Lower lobe of right lung (tissue), 2 donors: Measurements from ENCODE around the gene ADCK2. TPM values are rescaled to one million over a fixed set of nuclear protein-coding genes. Genes with fewer than 3 reads are reported as not detected.
"Not testable (repeated sequence)": the region's sequence is repeated elsewhere in the genome, so short reads cannot be mapped to it uniquely, and the experiment has no call there.

Experiments
- ATAC-seq, 2 donors: fragments of 200-7000 bp; cut with Tn5 transposase; one replicate each; pipeline ENCODE4 v1.9.1; 2020 to 2022; ENCODE audit warnings: mild to moderate bottlenecking in 2 of 2, moderate library complexity in 2 of 2
- DNase-seq: peaks from one replicate; pipeline ENCODE4 v3.0.0-alpha.2; 2020
- H3K27ac ChIP-seq: fragments of 200-600 bp; one replicate; pipeline ENCODE4 v1.8.0; 2022
- H3K27me3 ChIP-seq: fragments of 200-600 bp; one replicate; pipeline ENCODE4 v1.8.0; 2022; ENCODE audit warnings: low read depth
- H3K36me3 ChIP-seq: fragments of 200-600 bp; one replicate; pipeline ENCODE4 v1.8.0; 2022; ENCODE audit warnings: mild to moderate bottlenecking
- H3K4me1 ChIP-seq: fragments of 200-600 bp; one replicate; pipeline ENCODE4 v1.8.0; 2022
- H3K4me3 ChIP-seq: fragments of 200-600 bp; one replicate; pipeline ENCODE4 v1.8.0; 2022; ENCODE audit warnings: mild to moderate bottlenecking
- H3K9me3 ChIP-seq: fragments of 200-600 bp; one replicate; pipeline ENCODE4 v1.8.0; 2022
- CTCF ChIP-seq: fragments of 200-600 bp; IDR thresholded peaks from one replicate; pipeline ENCODE4 v1.8.0; 2022; ENCODE audit warnings: antibody characterized with exemption, mild to moderate bottlenecking
- intact Hi-C: fragments of 100-400 bp; cut with DNase I; formaldehyde crosslinking; loops from one replicate; pipeline ENCODE4 v1.11.0; 2022
- total RNA-seq: library from RNA; stranded (reverse); fragmentation: NEBNext Ultra II Directional; extraction: Animal tissue kit (Norgen Biotek cat#: 25700); gene quantifications from one replicate; pipeline ENCODE4 v1.2.1, GENCODE V29; 2021
- donor health status: DM: no; HTN: yes; CAD: no; lungs with severe emphysema.

The ADCK2 gene
- total RNA-seq, 1 donor from 2014 or later = 18.9 TPM

GRCh38 chr7:140656548-140657515 lies 15.9 kb upstream of the ADCK2 start:
- no peak for TF ChIP-seq CTCF
- H3K4me3 ChIP-seq = peak overlapping the region; percentile 36
- DNase-seq = peak; percentile 71
- H3K27me3 ChIP-seq = no peaks in the 10 kb centered on the region
- intact Hi-C loops = no loop called here
- H3K36me3 ChIP-seq = no peaks in the 10 kb centered on the region
- peak overlapping the region; percentile 65 for H3K27ac ChIP-seq
- H3K4me1 ChIP-seq = peaks cover 21% of the 10 kb centered on the region
- peak; percentile 89 to 94 for ATAC-seq
- H3K9me3 ChIP-seq = no peaks in the 10 kb centered on the region

- no peaks in the 10 kb centered on the region for H3K36me3 ChIP-seq
- no peak overlapping the region for H3K4me3 ChIP-seq
- H3K27me3 ChIP-seq = no peaks in the 10 kb centered on the region
- ATAC-seq = no peak
- no peak overlapping the region for H3K27ac ChIP-seq
- no peak for DNase-seq
- intact Hi-C loops = no loop called here
- peaks cover 21% of the 10 kb centered on the region for H3K4me1 ChIP-seq
- no peak for TF ChIP-seq CTCF
- H3K9me3 ChIP-seq = no peaks in the 10 kb centered on the region
Measured at GRCh38 chr7:140657891-140658290, 14.9 kb upstream of the ADCK2 start.

DNA sequence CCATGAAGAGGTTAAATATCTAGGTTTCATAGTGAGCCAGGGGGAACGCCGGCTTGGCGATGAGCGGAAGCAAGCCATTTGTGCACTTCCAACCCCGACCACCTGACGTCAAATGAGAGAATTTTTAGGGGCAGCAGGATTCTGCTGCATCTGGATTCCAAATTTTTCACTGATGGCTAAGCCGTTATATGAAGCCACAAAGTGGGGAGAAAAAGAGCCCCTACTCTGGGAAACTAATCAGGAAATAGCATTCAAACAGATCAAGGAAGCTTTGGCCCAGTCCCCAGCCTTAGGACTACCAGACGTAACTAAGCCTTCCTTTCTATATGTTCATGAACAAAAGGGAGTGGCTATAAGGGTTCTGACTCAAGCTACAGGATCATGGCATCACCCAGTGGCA lies 12.9 kb upstream of the ADCK2 start:
- no peak for ATAC-seq
- no peak overlapping the region for H3K27ac ChIP-seq
- H3K36me3 ChIP-seq = no peaks in the 10 kb centered on the region
- DNase-seq = no peak
- peaks cover 21% of the 10 kb centered on the region for H3K4me1 ChIP-seq
- H3K27me3 ChIP-seq = no peaks in the 10 kb centered on the region
- H3K9me3 ChIP-seq = no peaks in the 10 kb centered on the region
- no peak for TF ChIP-seq CTCF
- no peak overlapping the region for H3K4me3 ChIP-seq
- intact Hi-C loops = no loop called here

GRCh38 chr7:140661124-140661523 lies 11.6 kb upstream of the ADCK2 start:
- H3K36me3 ChIP-seq = no peaks in the 10 kb centered on the region
- no peak overlapping the region for H3K4me3 ChIP-seq
- no peak overlapping the region for H3K27ac ChIP-seq
- peaks cover 16% of the 10 kb centered on the region for H3K4me1 ChIP-seq
- DNase-seq (no peak), ATAC-seq (no peak)
- no peak for TF ChIP-seq CTCF
- intact Hi-C loops = no loop called here
- H3K9me3 ChIP-seq = no peaks in the 10 kb centered on the region
- no peaks in the 10 kb centered on the region for H3K27me3 ChIP-seq

DNA sequence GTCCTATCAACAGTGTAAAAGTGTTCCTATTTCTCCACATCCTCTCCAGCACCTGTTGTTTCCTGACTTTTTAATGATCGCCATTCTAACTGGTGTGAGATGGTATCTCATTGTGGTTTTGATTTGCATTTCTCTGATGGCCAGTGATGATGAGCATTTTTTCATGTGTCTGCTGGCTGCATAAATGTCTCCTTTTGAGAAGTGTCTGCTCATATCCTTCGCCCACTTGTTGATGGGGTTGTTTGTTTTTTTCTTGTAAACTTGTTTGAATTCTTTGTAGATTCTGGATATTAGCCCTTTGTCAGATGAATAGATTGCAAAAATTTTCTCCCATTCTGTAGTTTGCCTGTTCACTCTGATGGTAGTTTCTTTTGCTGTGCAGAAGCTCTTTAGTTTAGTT lies 9.8 kb upstream of the ADCK2 start:
- H3K36me3 ChIP-seq, H3K4me1 ChIP-seq, DNase-seq, ATAC-seq, H3K27me3 ChIP-seq, H3K4me3 ChIP-seq, H3K27ac ChIP-seq, intact Hi-C loops, H3K9me3 ChIP-seq: not testable (repeated sequence)

- no peak for ATAC-seq
- Histone ChIP-seq H3K36me3 (no peaks in the 10 kb centered on the region), H3K9me3 (no peaks in the 10 kb centered on the region), H3K27ac (no peak overlapping the region), H3K4me3 (no peak overlapping the region), H3K27me3 (no peaks in the 10 kb centered on the region), H3K4me1 (peaks cover 5% of the 10 kb centered on the region)
- no peak for DNase-seq
- intact Hi-C loops = no loop called here
- no peak for TF ChIP-seq CTCF
Measured at GRCh38 chr7:140667476-140667875, 5.3 kb upstream of the ADCK2 start.
